BLaER1 treated with 17β-estradiol and CSF1 and Interleukin-3, amounts not matched to agents 10 nM and 100 nM (cell line): ENCODE data around the gene NSMF.

Experiments used
- H3K27ac ChIP-seq, 11 experiments: shearing (Covaris generic); formaldehyde crosslinking; 2 replicates each; pipeline ENCODE4 v1.8.1; 2022
- H3K27me3 ChIP-seq, 11 experiments: shearing (Covaris generic); formaldehyde crosslinking; 2 replicates each; pipeline ENCODE4 v1.8.1; 2022
- H3K36me3 ChIP-seq, 11 experiments: shearing (Covaris generic); formaldehyde crosslinking; 2 replicates each; pipeline ENCODE4 v1.8.1; 2022
- H3K4me1 ChIP-seq, 10 experiments: shearing (Covaris generic); formaldehyde crosslinking; 2 replicates each; pipeline ENCODE4 v1.8.1; 2022
- H3K4me2 ChIP-seq, 11 experiments: shearing (Covaris generic); formaldehyde crosslinking; 2 replicates each; pipeline ENCODE4 v1.8.1; 2022
- H3K4me3 ChIP-seq, 10 experiments: shearing (Covaris generic); formaldehyde crosslinking; 2 replicates each; pipeline ENCODE4 v1.8.1; 2022
- H3K9ac ChIP-seq, 11 experiments: shearing (Covaris generic); formaldehyde crosslinking; 2 replicates each; pipeline ENCODE4 v1.8.1; 2022
- H3K9me3 ChIP-seq, 11 experiments: shearing (Covaris generic); formaldehyde crosslinking; replicated peaks in 1 of 11; 2 replicates each; pipeline ENCODE4 v1.8.1; 2022
- H4K20me1 ChIP-seq, 11 experiments: shearing (Covaris generic); formaldehyde crosslinking; 2 replicates each; pipeline ENCODE4 v1.8.1; 2022
- Cebpa-rat ChIP-seq, 11 experiments: shearing (Covaris generic); IDR thresholded peaks; 2 replicates each; pipeline ENCODE4 v1.8.1; 2022

Gene NSMF

GRCh38 chr9:137494104-137494544 lies 35.0 kb upstream of the NSMF start:
- Histone ChIP-seq H4K20me1 (0 out of 22 replicates have a peak, but pooled peaks cover 0 to 5% (median 0%) of the 10 kb centered on the region in 11 experiments), H3K4me3 (no peak overlapping the region), H3K36me3 (no peaks in the 10 kb centered on the region; a peak in 3 of 22 replicates), H3K27me3 (no peaks in the 10 kb centered on the region), H3K4me1 (peaks cover 12 to 31% (median 23%) of the 10 kb centered on the region in 10 experiments), H3K4me2 (peak overlapping the region in 5 of 11 experiments; percentile 29 to 86 (median 58); a peak in 11 of 22 replicates), H3K9ac (no peak overlapping the region), H3K27ac (peak overlapping the region in 1 of 11 experiments; percentile 41; a peak in 1 of 22 replicates), H3K9me3 (peaks cover 0 to 17% (median 5%) of the 10 kb centered on the region in 11 experiments; a peak in 9 of 22 replicates)
- TF ChIP-seq Cebpa-rat (IDR thresholded peaks at IDR 0.05): no peak

- H3K36me3 ChIP-seq: no peaks in the 10 kb centered on the region; a peak in 3 of 22 replicates
- peak overlapping the region in 4 of 11 experiments; percentile 48 to 86 (median 68); a peak in 8 of 22 replicates for H3K4me2 ChIP-seq
- H3K4me1 ChIP-seq: peaks cover 12 to 31% (median 24%) of the 10 kb centered on the region in 10 experiments
- H3K9me3 ChIP-seq: peaks cover 0 to 17% (median 5%) of the 10 kb centered on the region in 11 experiments; a peak in 9 of 22 replicates
- H4K20me1 ChIP-seq: 0 out of 22 replicates have a peak, but pooled peaks cover 0 to 5% (median 0%) of the 10 kb centered on the region in 11 experiments
- no peak overlapping the region for H3K4me3 ChIP-seq
- H3K27me3 ChIP-seq: no peaks in the 10 kb centered on the region
- peak overlapping the region in 2 of 11 experiments; percentile 20 to 41; a peak in 1 of 22 replicates for H3K27ac ChIP-seq
- H3K9ac ChIP-seq: no peak overlapping the region
- TF ChIP-seq Cebpa-rat (IDR thresholded peaks at IDR 0.05): no peak
These were observed 34.4 kb upstream of the NSMF start for GRCh38 chr9:137493364-137494103.

- no peak for TF ChIP-seq Cebpa-rat (IDR thresholded peaks at IDR 0.05)
- Histone ChIP-seq H3K36me3 (no peaks in the 10 kb centered on the region; a peak in 3 of 22 replicates), H3K4me1 (peaks cover 12 to 38% (median 29%) of the 10 kb centered on the region in 10 experiments), H3K4me3 (no peak overlapping the region), H3K9me3 (peaks cover 0 to 17% (median 5%) of the 10 kb centered on the region in 11 experiments; a peak in 9 of 22 replicates), H3K4me2 (peak overlapping the region in 1 of 11 experiments; percentile 58; a peak in 1 of 22 replicates), H3K27ac (peak overlapping the region in 1 of 11 experiments; percentile 41; a peak in 1 of 22 replicates), H3K27me3 (no peaks in the 10 kb centered on the region), H4K20me1 (0 out of 22 replicates have a peak, but pooled peaks cover 0 to 5% (median 0%) of the 10 kb centered on the region in 11 experiments), H3K9ac (no peak overlapping the region)
These were observed 33.6 kb upstream of the NSMF start for GRCh38 chr9:137492464-137493363.

GRCh38 chr9:137491735-137492432 lies 32.8 kb upstream of the NSMF start:
- Histone ChIP-seq H3K4me2 (peak overlapping the region in 3 of 11 experiments; percentile 3 to 53 (median 30); a peak in 1 of 22 replicates), H3K4me3 (no peak overlapping the region), H3K36me3 (no peaks in the 10 kb centered on the region; a peak in 1 of 22 replicates), H3K9ac (no peak overlapping the region), H3K9me3 (peaks cover 0 to 17% (median 5%) of the 10 kb centered on the region in 11 experiments; a peak in 9 of 22 replicates), H3K4me1 (peaks cover 19 to 46% (median 37%) of the 10 kb centered on the region in 10 experiments), H4K20me1 (0 out of 22 replicates have a peak, but pooled peaks cover 0 to 5% (median 0%) of the 10 kb centered on the region in 11 experiments), H3K27me3 (no peaks in the 10 kb centered on the region), H3K27ac (no peak overlapping the region)
- no peak for TF ChIP-seq Cebpa-rat (IDR thresholded peaks at IDR 0.05)

GRCh38 chr9:137490532-137491186 lies 31.5 kb upstream of the NSMF start:
- Histone ChIP-seq H3K27me3 (no peaks in the 10 kb centered on the region), H3K9me3 (peaks cover 0 to 17% (median 5%) of the 10 kb centered on the region in 11 experiments; a peak in 9 of 22 replicates), H3K4me3 (no peak overlapping the region), H3K4me1 (peaks cover 19 to 51% (median 41%) of the 10 kb centered on the region in 10 experiments), H3K36me3 (no peaks in the 10 kb centered on the region; a peak in 1 of 22 replicates), H4K20me1 (0 out of 22 replicates have a peak, but pooled peaks cover 0 to 5% (median 0%) of the 10 kb centered on the region in 11 experiments), H3K27ac (no peak overlapping the region), H3K9ac (no peak overlapping the region; a peak in 1 of 22 replicates), H3K4me2 (peak overlapping the region in 7 of 11 experiments; percentile 3 to 53 (median 6); a peak in 9 of 22 replicates)
- TF ChIP-seq Cebpa-rat (IDR thresholded peaks at IDR 0.05): no peak

GRCh38 chr9:137488906-137489305 lies 29.8 kb upstream of the NSMF start:
- 0 out of 22 replicates have a peak, but pooled peaks cover 0 to 5% (median 0%) of the 10 kb centered on the region in 11 experiments for H4K20me1 ChIP-seq
- peaks cover 0 to 10% (median 5%) of the 10 kb centered on the region in 11 experiments; a peak in 9 of 22 replicates for H3K9me3 ChIP-seq
- H3K4me1 ChIP-seq: peaks cover 9 to 59% (median 37%) of the 10 kb centered on the region in 10 experiments
- TF ChIP-seq Cebpa-rat (IDR thresholded peaks at IDR 0.05): no peak
- H3K36me3 ChIP-seq: no peaks in the 10 kb centered on the region; a peak in 1 of 22 replicates
- H3K4me3 ChIP-seq: no peak overlapping the region
- no peaks in the 10 kb centered on the region for H3K27me3 ChIP-seq
- H3K9ac ChIP-seq: no peak overlapping the region
- 0 out of 22 replicates have a peak overlapping the region, but pooled peaks of 1 of the 11 experiments have one; percentile 53 for H3K4me2 ChIP-seq
- H3K27ac ChIP-seq: no peak overlapping the region

GRCh38 chr9:137488327-137488653 lies 29.2 kb upstream of the NSMF start:
- Histone ChIP-seq H4K20me1 (0 out of 22 replicates have a peak, but pooled peaks cover 0 to 5% (median 0%) of the 10 kb centered on the region in 11 experiments), H3K9ac (no peak overlapping the region), H3K4me2 (peak overlapping the region in 7 of 11 experiments; percentile 21 to 54 (median 43); a peak in 11 of 22 replicates), H3K27me3 (no peaks in the 10 kb centered on the region), H3K36me3 (no peaks in the 10 kb centered on the region; a peak in 1 of 22 replicates), H3K9me3 (peaks cover 0 to 4% (median under 1%) of the 10 kb centered on the region in 11 experiments; a peak in 9 of 22 replicates), H3K4me3 (no peak overlapping the region), H3K27ac (no peak overlapping the region), H3K4me1 (peaks cover 4 to 59% (median 34%) of the 10 kb centered on the region in 10 experiments)
- no peak for TF ChIP-seq Cebpa-rat (IDR thresholded peaks at IDR 0.05)
